ENCODE results near the gene ACBD4. TPM values are rescaled to one million over a fixed set of nuclear protein-coding genes. Genes with fewer than 3 reads are reported as not detected.
A peak's percentile ranks its signal among the peaks of the same experiment; 100 is the strongest.

Gene ACBD4
- total and polyA plus RNA-seq, 4 donors = 7.8 to 15.7 (median 12.7) TPM

- no peak overlapping the region for H3K9ac ChIP-seq (ENCODE audit: insufficient read depth in 1 of 2, low read length in 2 of 2)
- ATAC-seq (ENCODE audit: insufficient read depth, low FRiP score) (no peak), DNase-seq (no peak)
- TF ChIP-seq CTCF (IDR thresholded peaks at IDR 0.05; ENCODE audit: control extremely low read depth, extremely low read depth) = no peak
- no peak overlapping the region for H3K4me3 ChIP-seq
- no peaks in the 10 kb centered on the region for H3K27me3 ChIP-seq (ENCODE audit: control insufficient read depth in 3 of 3, insufficient read depth in 3 of 3, low read length in 2 of 3)
- H3K36me3 ChIP-seq (ENCODE audit: control insufficient read depth in 4 of 4, insufficient read depth in 4 of 4, low read length in 4 of 4) = peaks cover 5 to 78% (median 43%) of the 10 kb centered on the region in 4 donors
- H3K9me3 ChIP-seq (ENCODE audit: control insufficient read depth in 4 of 4, insufficient read depth in 3 of 4, low read length in 3 of 4) = no peaks in the 10 kb centered on the region
- peaks cover 0 to 5% (median 0%) of the 10 kb centered on the region in 5 donors for H3K4me1 ChIP-seq (ENCODE audit: control insufficient read depth in 5 of 5, insufficient read depth in 5 of 5, low read length in 5 of 5)
- WGBS, 2 donors = 93% methylated on average over 9 of the region's 9 CpGs
- H3K27ac ChIP-seq (ENCODE audit: low read depth in 1 of 2, low read length in 1 of 2) = peak overlapping the region in 1 of 2 donors; percentile 74
Observed at GRCh38 chr17:45102856-45103255, 32.6 kb upstream of the ACBD4 start.

- Histone ChIP-seq H3K4me1 (ENCODE audit: control insufficient read depth in 5 of 5, insufficient read depth in 5 of 5, low read length in 5 of 5) (peaks cover 0 to 5% (median 0%) of the 10 kb centered on the region in 5 donors), H3K36me3 (ENCODE audit: control insufficient read depth in 4 of 4, insufficient read depth in 4 of 4, low read length in 4 of 4) (peaks cover 3 to 78% (median 42%) of the 10 kb centered on the region in 4 donors), H3K9me3 (ENCODE audit: control insufficient read depth in 4 of 4, insufficient read depth in 3 of 4, low read length in 3 of 4) (no peaks in the 10 kb centered on the region), H3K27me3 (ENCODE audit: control insufficient read depth in 3 of 3, insufficient read depth in 3 of 3, low read length in 2 of 3) (no peaks in the 10 kb centered on the region), H3K27ac (ENCODE audit: low read depth in 1 of 2, low read length in 1 of 2) (peak overlapping the region in 1 of 2 donors; percentile 74), H3K9ac (ENCODE audit: insufficient read depth in 1 of 2, low read length in 2 of 2) (no peak overlapping the region), H3K4me3 (no peak overlapping the region)
- no peak for ATAC-seq (ENCODE audit: insufficient read depth, low FRiP score)
- TF ChIP-seq CTCF (IDR thresholded peaks at IDR 0.05; ENCODE audit: control extremely low read depth, extremely low read depth) = no peak
- no peak for DNase-seq
- WGBS, 2 donors = 85 to 86% methylated on average over 9 of the region's 9 CpGs
Observed at GRCh38 chr17:45103269-45103795, 32.2 kb upstream of the ACBD4 start.

GRCh38 chr17:45104029-45104428 lies 31.5 kb upstream of the ACBD4 start:
- WGBS, 2 donors = 93 to 94% methylated on average over 8 of the region's 8 CpGs
- no peak for DNase-seq
- H3K4me3 ChIP-seq = no peak overlapping the region
- no peaks in the 10 kb centered on the region for H3K9me3 ChIP-seq (ENCODE audit: control insufficient read depth in 4 of 4, insufficient read depth in 3 of 4, low read length in 3 of 4)
- no peaks in the 10 kb centered on the region for H3K27me3 ChIP-seq (ENCODE audit: control insufficient read depth in 3 of 3, insufficient read depth in 3 of 3, low read length in 2 of 3)
- no peak for ATAC-seq (ENCODE audit: insufficient read depth, low FRiP score)
- TF ChIP-seq CTCF (IDR thresholded peaks at IDR 0.05; ENCODE audit: control extremely low read depth, extremely low read depth) = no peak
- peak overlapping the region in 1 of 2 donors; percentile 74 for H3K27ac ChIP-seq (ENCODE audit: low read depth in 1 of 2, low read length in 1 of 2)
- H3K9ac ChIP-seq (ENCODE audit: insufficient read depth in 1 of 2, low read length in 2 of 2) = no peak overlapping the region
- H3K36me3 ChIP-seq (ENCODE audit: control insufficient read depth in 4 of 4, insufficient read depth in 4 of 4, low read length in 4 of 4) = peaks cover 0 to 75% (median 43%) of the 10 kb centered on the region in 4 donors
- no peaks in the 10 kb centered on the region for H3K4me1 ChIP-seq (ENCODE audit: control insufficient read depth in 5 of 5, insufficient read depth in 5 of 5, low read length in 5 of 5)

- peaks cover 0 to 75% (median 42%) of the 10 kb centered on the region in 4 donors for H3K36me3 ChIP-seq (ENCODE audit: control insufficient read depth in 4 of 4, insufficient read depth in 4 of 4, low read length in 4 of 4)
- H3K27ac ChIP-seq (ENCODE audit: low read depth in 1 of 2, low read length in 1 of 2) = peak overlapping the region in 1 of 2 donors; percentile 74
- no peak for TF ChIP-seq CTCF (IDR thresholded peaks at IDR 0.05; ENCODE audit: control extremely low read depth, extremely low read depth)
- H3K4me3 ChIP-seq = no peak overlapping the region
- H3K27me3 ChIP-seq (ENCODE audit: control insufficient read depth in 3 of 3, insufficient read depth in 3 of 3, low read length in 2 of 3) = no peaks in the 10 kb centered on the region
- ATAC-seq (ENCODE audit: insufficient read depth, low FRiP score) (no peak), DNase-seq (no peak)
- H3K4me1 ChIP-seq (ENCODE audit: control insufficient read depth in 5 of 5, insufficient read depth in 5 of 5, low read length in 5 of 5) = peaks cover 0 to 2% (median 0%) of the 10 kb centered on the region in 5 donors
- no peak overlapping the region for H3K9ac ChIP-seq (ENCODE audit: insufficient read depth in 1 of 2, low read length in 2 of 2)
- 91 to 96% methylated on average over 6 of the region's 6 CpGs for WGBS, 2 donors
- H3K9me3 ChIP-seq (ENCODE audit: control insufficient read depth in 4 of 4, insufficient read depth in 3 of 4, low read length in 3 of 4) = no peaks in the 10 kb centered on the region
Observed at GRCh38 chr17:45104497-45104896, 31.0 kb upstream of the ACBD4 start.

All from lung (tissue), 12 donors.